Astrocyte (in vitro differentiated cells and primary cell): ENCODE measurements around the gene OS9.
"Not testable (repeated sequence)": the region's sequence is repeated elsewhere in the genome, so short reads cannot be mapped to it uniquely, and the experiment has no call there.

Source experiments
- EZH2 ChIP-seq: IDR thresholded peaks from 2 replicates; pipeline ENCODE4 v1.6.1; 2012; ENCODE audit warnings: mild to moderate bottlenecking, low read length, inconsistent platforms; ENCODE audit not compliant: insufficient read depth
- TF ChIP-seq, protein P1 (sequence below): IDR thresholded peaks from 2 replicates; pipeline ENCODE4 v1.5.1; 2011; ENCODE audit warnings: low read depth, mild to moderate bottlenecking, inconsistent platforms, low read length, moderate library complexity; ENCODE audit not compliant: insufficient read depth

DNA sequence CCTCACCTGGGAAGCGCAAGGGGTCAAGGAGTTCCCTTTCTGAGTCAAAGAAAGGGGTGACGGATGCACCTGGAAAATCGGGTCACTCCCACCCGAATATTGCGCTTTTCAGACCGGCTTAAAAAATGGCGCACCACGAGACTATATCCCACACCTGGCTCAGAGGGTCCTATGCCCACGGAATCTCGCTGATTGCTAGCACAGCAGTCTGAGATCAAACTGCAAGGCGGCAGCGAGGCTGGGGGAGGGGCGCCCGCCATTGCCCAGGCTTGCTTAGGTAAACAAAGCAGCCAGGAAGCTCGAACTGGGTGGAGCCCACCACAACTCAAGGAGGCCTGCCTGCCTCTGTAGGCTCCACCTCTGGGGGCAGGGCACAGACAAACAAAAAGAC is 47.3 kb upstream of the OS9 start:
- TF ChIP-seq, protein P1, sequence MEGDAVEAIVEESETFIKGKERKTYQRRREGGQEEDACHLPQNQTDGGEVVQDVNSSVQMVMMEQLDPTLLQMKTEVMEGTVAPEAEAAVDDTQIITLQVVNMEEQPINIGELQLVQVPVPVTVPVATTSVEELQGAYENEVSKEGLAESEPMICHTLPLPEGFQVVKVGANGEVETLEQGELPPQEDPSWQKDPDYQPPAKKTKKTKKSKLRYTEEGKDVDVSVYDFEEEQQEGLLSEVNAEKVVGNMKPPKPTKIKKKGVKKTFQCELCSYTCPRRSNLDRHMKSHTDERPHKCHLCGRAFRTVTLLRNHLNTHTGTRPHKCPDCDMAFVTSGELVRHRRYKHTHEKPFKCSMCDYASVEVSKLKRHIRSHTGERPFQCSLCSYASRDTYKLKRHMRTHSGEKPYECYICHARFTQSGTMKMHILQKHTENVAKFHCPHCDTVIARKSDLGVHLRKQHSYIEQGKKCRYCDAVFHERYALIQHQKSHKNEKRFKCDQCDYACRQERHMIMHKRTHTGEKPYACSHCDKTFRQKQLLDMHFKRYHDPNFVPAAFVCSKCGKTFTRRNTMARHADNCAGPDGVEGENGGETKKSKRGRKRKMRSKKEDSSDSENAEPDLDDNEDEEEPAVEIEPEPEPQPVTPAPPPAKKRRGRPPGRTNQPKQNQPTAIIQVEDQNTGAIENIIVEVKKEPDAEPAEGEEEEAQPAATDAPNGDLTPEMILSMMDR: not testable (repeated sequence)
- not testable (repeated sequence) for TF ChIP-seq EZH2
